Upper lobe of right lung (tissue), 1 donor: ENCODE measurements around the gene HMMR. TPM values are rescaled to one million over a fixed set of nuclear protein-coding genes. Genes with fewer than 3 reads are reported as not detected.

Experiments
- ATAC-seq: fragments of 200-7000 bp; cut with Tn5 transposase; one replicate; pipeline ENCODE4 v1.9.1; 2020; ENCODE audit warnings: mild to moderate bottlenecking, moderate library complexity
- DNase-seq: peaks from one replicate; pipeline ENCODE4 v3.0.0-alpha.2; 2020
- H3K27ac ChIP-seq: fragments of 200-600 bp; one replicate; pipeline ENCODE4 v1.8.0; 2022
- H3K27me3 ChIP-seq: fragments of 200-600 bp; one replicate; pipeline ENCODE4 v1.8.0; 2022; ENCODE audit warnings: mild to moderate bottlenecking
- H3K36me3 ChIP-seq: fragments of 200-600 bp; one replicate; pipeline ENCODE4 v1.8.0; 2022
- H3K4me1 ChIP-seq: fragments of 200-600 bp; one replicate; pipeline ENCODE4 v1.8.0; 2022
- H3K4me3 ChIP-seq: fragments of 200-600 bp; one replicate; pipeline ENCODE4 v1.8.0; 2022; ENCODE audit warnings: mild to moderate bottlenecking
- H3K9me3 ChIP-seq: fragments of 200-600 bp; one replicate; pipeline ENCODE4 v1.8.0; 2022
- CTCF ChIP-seq: fragments of 200-600 bp; IDR thresholded peaks from one replicate; pipeline ENCODE4 v1.8.0; 2022; ENCODE audit warnings: antibody characterized with exemption
- intact Hi-C: fragments of 100-400 bp; cut with DNase I; formaldehyde crosslinking; loops from one replicate; pipeline ENCODE4 v1.11.0; 2022
- total RNA-seq: library from RNA; stranded (reverse); fragmentation: NEBNext Ultra II Directional; extraction: Animal tissue kit (Norgen Biotek cat#: 25700); gene quantifications from one replicate; pipeline ENCODE4 v1.2.1, GENCODE V29; 2021
- donor health status: DM: no; HTN: yes; CAD: no; lungs with severe emphysema.

The HMMR gene
- total RNA-seq, 1 donor from 2014 or later = 1.6 TPM

DNA sequence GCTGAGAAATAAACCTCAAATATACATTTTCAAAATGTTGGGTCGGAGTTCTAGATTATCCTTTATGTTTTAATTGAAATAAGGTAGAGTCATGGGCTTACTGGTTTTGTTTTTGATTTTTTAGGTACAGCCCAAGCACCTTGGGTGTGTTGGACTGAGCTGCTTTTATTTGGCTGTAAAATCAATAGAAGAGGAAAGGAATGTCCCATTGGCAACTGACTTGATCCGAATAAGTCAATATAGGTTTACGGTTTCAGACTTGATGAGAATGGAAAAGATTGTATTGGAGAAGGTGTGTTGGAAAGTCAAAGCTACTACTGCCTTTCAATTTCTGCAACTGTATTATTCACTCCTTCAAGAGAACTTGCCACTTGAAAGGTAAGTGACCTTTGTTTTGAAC lies 19.5 kb upstream of the HMMR start:
- H3K4me1 ChIP-seq = peaks cover 27% of the 10 kb centered on the region
- H3K27ac ChIP-seq = no peak overlapping the region
- H3K36me3 ChIP-seq = peaks cover 55% of the 10 kb centered on the region
- H3K4me3 ChIP-seq = no peak overlapping the region
- ATAC-seq = no peak
- H3K9me3 ChIP-seq = no peaks in the 10 kb centered on the region
- no peaks in the 10 kb centered on the region for H3K27me3 ChIP-seq
- intact Hi-C loops = no loop called here
- TF ChIP-seq CTCF = no peak
- DNase-seq = no peak

- DNase-seq (no peak), ATAC-seq (no peak)
- peaks cover 90% of the 10 kb centered on the region for H3K36me3 ChIP-seq
- no peak for TF ChIP-seq CTCF
- intact Hi-C loops = no loop called here
- no peak overlapping the region for H3K4me3 ChIP-seq
- peaks cover 13% of the 10 kb centered on the region for H3K4me1 ChIP-seq
- no peak overlapping the region for H3K27ac ChIP-seq
- H3K9me3 ChIP-seq = no peaks in the 10 kb centered on the region
- no peaks in the 10 kb centered on the region for H3K27me3 ChIP-seq
Observed at GRCh38 chr5:163444526-163444925, 15.9 kb upstream of the HMMR start.

DNA sequence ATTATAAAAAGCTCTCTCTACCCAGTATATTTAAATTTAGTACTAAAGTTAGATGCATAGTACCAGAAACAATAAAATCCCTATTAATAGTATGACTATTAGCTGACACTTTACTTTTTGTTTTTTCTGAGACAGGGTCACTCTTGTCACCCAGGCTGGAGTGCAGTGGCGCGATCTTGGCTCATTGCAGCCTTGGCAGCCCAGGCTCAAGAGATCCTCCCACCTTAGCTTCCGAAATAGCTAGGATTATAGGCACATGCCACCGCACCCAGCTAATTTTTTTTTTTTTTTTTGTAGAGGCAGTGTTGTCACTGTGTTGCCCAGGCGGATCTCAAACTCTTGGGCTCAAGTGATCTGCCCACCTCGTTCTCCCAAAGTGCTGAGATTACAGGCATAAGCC lies 15.1 kb upstream of the HMMR start:
- intact Hi-C loops = no loop called here
- ATAC-seq (no peak), DNase-seq (no peak)
- Histone ChIP-seq H3K4me3 (no peak overlapping the region), H3K36me3 (peaks cover 90% of the 10 kb centered on the region), H3K4me1 (peaks cover 4% of the 10 kb centered on the region), H3K9me3 (no peaks in the 10 kb centered on the region), H3K27me3 (no peaks in the 10 kb centered on the region), H3K27ac (no peak overlapping the region)
- no peak for TF ChIP-seq CTCF

GRCh38 chr5:163447191-163447590 lies 13.2 kb upstream of the HMMR start:
- TF ChIP-seq CTCF = no peak
- H3K4me3 ChIP-seq = no peak overlapping the region
- peaks cover 74% of the 10 kb centered on the region for H3K36me3 ChIP-seq
- intact Hi-C loops = no loop called here
- H3K27ac ChIP-seq = no peak overlapping the region
- no peak for DNase-seq
- no peaks in the 10 kb centered on the region for H3K4me1 ChIP-seq
- H3K9me3 ChIP-seq = no peaks in the 10 kb centered on the region
- no peak for ATAC-seq
- H3K27me3 ChIP-seq = no peaks in the 10 kb centered on the region

DNA sequence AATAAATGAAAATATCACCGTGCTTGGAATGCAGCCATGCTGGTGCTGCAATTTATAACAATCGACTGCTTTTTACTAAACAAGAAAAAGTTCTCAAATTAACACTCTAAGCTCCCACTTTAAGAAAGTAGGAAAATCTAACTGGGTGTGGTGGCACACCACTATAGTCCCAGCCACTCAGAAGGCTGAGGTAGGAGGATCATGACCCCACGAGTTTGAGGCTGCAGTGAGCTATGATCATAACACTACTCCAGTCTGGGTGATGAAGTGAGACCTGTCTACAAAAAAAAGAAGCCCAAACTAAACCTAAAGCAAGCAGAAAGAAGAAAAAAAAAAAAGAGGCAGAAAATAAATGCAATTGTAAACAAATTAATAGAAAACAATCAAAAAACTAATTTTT lies 12.6 kb upstream of the HMMR start:
- no peaks in the 10 kb centered on the region for H3K9me3 ChIP-seq
- no peaks in the 10 kb centered on the region for H3K27me3 ChIP-seq
- DNase-seq = no peak
- no peak overlapping the region for H3K27ac ChIP-seq
- H3K4me1 ChIP-seq = no peaks in the 10 kb centered on the region
- peaks cover 72% of the 10 kb centered on the region for H3K36me3 ChIP-seq
- no peak for ATAC-seq
- H3K4me3 ChIP-seq = no peak overlapping the region
- intact Hi-C loops = no loop called here
- TF ChIP-seq CTCF = no peak

- no peak overlapping the region for H3K27ac ChIP-seq
- H3K4me1 ChIP-seq = no peaks in the 10 kb centered on the region
- no peak for TF ChIP-seq CTCF
- no peak overlapping the region for H3K4me3 ChIP-seq
- ATAC-seq = no peak
- no peak for DNase-seq
- H3K9me3 ChIP-seq = no peaks in the 10 kb centered on the region
- no peaks in the 10 kb centered on the region for H3K27me3 ChIP-seq
- H3K36me3 ChIP-seq = peaks cover 72% of the 10 kb centered on the region
- intact Hi-C loops = no loop called here
Observed at GRCh38 chr5:163448491-163448890, 11.9 kb upstream of the HMMR start.
